Measurements from ENCODE around the gene PLEKHG4B. TPM values are rescaled to one million over a fixed set of nuclear protein-coding genes. Genes with fewer than 3 reads are reported as not detected.

The PLEKHG4B gene
- total RNA-seq, 2 donors from 2014 or later: 8.9 to 14.4 TPM

- no peak overlapping the region for H3K27ac ChIP-seq
- no peaks in the 10 kb centered on the region for H3K9me3 ChIP-seq
- WGBS: 77% methylated on average over 17 of the region's 17 CpGs
- DNase-seq (ENCODE audit: low spot score): no peak
- no peaks in the 10 kb centered on the region for H3K27me3 ChIP-seq (replicated peaks; ENCODE audit: insufficient read depth)
- H3K4me1 ChIP-seq (replicated peaks): no peaks in the 10 kb centered on the region
- no peak for TF ChIP-seq POLR2AphosphoS5 (IDR thresholded peaks at IDR 0.05)
- no peak for TF ChIP-seq CTCF (IDR thresholded peaks at IDR 0.05)
- no peak for TF ChIP-seq POLR2A (IDR thresholded peaks at IDR 0.05)
- intact Hi-C loops (cut with DNase I): no loop called here
- no peaks in the 10 kb centered on the region for H3K36me3 ChIP-seq
- H3K4me3 ChIP-seq: no peak overlapping the region
Observed at GRCh38 chr5:172841-173251, 80.9 kb downstream of the PLEKHG4B start.

GRCh38 chr5:173392-174290 lies 81.7 kb downstream of the PLEKHG4B start:
- H3K4me1 ChIP-seq (replicated peaks): no peaks in the 10 kb centered on the region
- H3K27ac ChIP-seq: no peak overlapping the region
- TF ChIP-seq POLR2AphosphoS5 (IDR thresholded peaks at IDR 0.05): no peak
- intact Hi-C loops (cut with DNase I): no loop called here
- no peaks in the 10 kb centered on the region for H3K9me3 ChIP-seq
- WGBS: 84% methylated on average over 22 of the region's 22 CpGs
- DNase-seq (ENCODE audit: low spot score): no peak
- no peak overlapping the region for H3K4me3 ChIP-seq
- H3K36me3 ChIP-seq: no peaks in the 10 kb centered on the region
- H3K27me3 ChIP-seq (replicated peaks; ENCODE audit: insufficient read depth): no peaks in the 10 kb centered on the region

- H3K4me3 ChIP-seq: no peak overlapping the region
- no peaks in the 10 kb centered on the region for H3K27me3 ChIP-seq (replicated peaks; ENCODE audit: insufficient read depth)
- intact Hi-C loops (cut with DNase I): no loop called here
- H3K9me3 ChIP-seq: no peaks in the 10 kb centered on the region
- H3K27ac ChIP-seq: no peak overlapping the region
- 96% methylated on average over 5 of the region's 5 CpGs for WGBS
- no peaks in the 10 kb centered on the region for H3K36me3 ChIP-seq
- H3K4me1 ChIP-seq (replicated peaks): no peaks in the 10 kb centered on the region
- TF ChIP-seq POLR2AphosphoS5 (IDR thresholded peaks at IDR 0.05) (no peak), CTCF (IDR thresholded peaks at IDR 0.05) (no peak), POLR2A (IDR thresholded peaks at IDR 0.05) (no peak)
- no peak for DNase-seq (ENCODE audit: low spot score)
Observed at GRCh38 chr5:174291-174600, 82.3 kb downstream of the PLEKHG4B start.

GRCh38 chr5:174876-175465 lies 83.0 kb downstream of the PLEKHG4B start:
- Histone ChIP-seq H3K36me3 (no peaks in the 10 kb centered on the region), H3K9me3 (no peaks in the 10 kb centered on the region), H3K27ac (no peak overlapping the region), H3K4me3 (no peak overlapping the region), H3K27me3 (replicated peaks; ENCODE audit: insufficient read depth) (no peaks in the 10 kb centered on the region), H3K4me1 (replicated peaks) (no peaks in the 10 kb centered on the region)
- DNase-seq (ENCODE audit: low spot score): no peak
- no peak for TF ChIP-seq POLR2A (IDR thresholded peaks at IDR 0.05)
- TF ChIP-seq POLR2AphosphoS5 (IDR thresholded peaks at IDR 0.05): no peak
- no peak for TF ChIP-seq CTCF (IDR thresholded peaks at IDR 0.05)
- WGBS: 92% methylated on average over 16 of the region's 16 CpGs
- intact Hi-C loops (cut with DNase I): no loop called here

- no peak for DNase-seq (ENCODE audit: low spot score)
- TF ChIP-seq POLR2A (IDR thresholded peaks at IDR 0.05) (no peak), CTCF (IDR thresholded peaks at IDR 0.05) (no peak), POLR2AphosphoS5 (IDR thresholded peaks at IDR 0.05) (no peak)
- H3K4me1 ChIP-seq (replicated peaks): no peaks in the 10 kb centered on the region
- no peaks in the 10 kb centered on the region for H3K9me3 ChIP-seq
- H3K27ac ChIP-seq: no peak overlapping the region
- H3K36me3 ChIP-seq: no peaks in the 10 kb centered on the region
- H3K4me3 ChIP-seq: no peak overlapping the region
- intact Hi-C loops (cut with DNase I): no loop called here
- no peaks in the 10 kb centered on the region for H3K27me3 ChIP-seq (replicated peaks; ENCODE audit: insufficient read depth)
- 73% methylated on average over 11 of the region's 11 CpGs for WGBS
Observed at GRCh38 chr5:176296-176823, 84.4 kb downstream of the PLEKHG4B start.
